Lung (tissue), 12 donors: ENCODE results near the gene ASIC4. TPM values are rescaled to one million over a fixed set of nuclear protein-coding genes. Genes with fewer than 3 reads are reported as not detected.

Experiments used
- ATAC-seq: fragments of 200-7000 bp; cut with Tn5 transposase; one replicate; pipeline ENCODE4 v1.9.1; 2020; ENCODE audit warnings: moderate number of reproducible peaks; ENCODE audit not compliant: insufficient read depth, low FRiP score
- DNase-seq, 3 donors: peaks; one replicate each; pipeline ENCODE4 v3.0.0-alpha.2; 2013 to 2017
- H3K27ac ChIP-seq, 2 donors: one replicate each; pipeline ENCODE4 v1.5.1; 2013; ENCODE audit warnings: mild to moderate bottlenecking in 2 of 2, moderate library complexity in 2 of 2, control low read depth in 1 of 2, inconsistent platforms in 1 of 2, low read depth in 1 of 2, low read length in 1 of 2
- H3K27me3 ChIP-seq, 3 donors: one replicate each; pipeline ENCODE4 v1.5.1; 2013; ENCODE audit warnings: low read length in 2 of 3; ENCODE audit not compliant: control insufficient read depth in 3 of 3, insufficient read depth in 3 of 3
- H3K36me3 ChIP-seq, 4 donors: one replicate each; pipeline ENCODE4 v1.5.1; 2013; ENCODE audit warnings: low read length in 4 of 4, mild to moderate bottlenecking in 1 of 4, moderate library complexity in 1 of 4; ENCODE audit not compliant: control insufficient read depth in 4 of 4, insufficient read depth in 4 of 4
- H3K4me1 ChIP-seq, 5 donors: one replicate each; pipeline ENCODE4 v1.5.1; 2013; ENCODE audit warnings: low read length in 5 of 5, mild to moderate bottlenecking in 2 of 5, moderate library complexity in 1 of 5; ENCODE audit not compliant: control insufficient read depth in 5 of 5, insufficient read depth in 5 of 5
- H3K4me3 ChIP-seq: one replicate; pipeline ENCODE4 v1.5.1; 2013; ENCODE audit warnings: mild to moderate bottlenecking, control low read depth, moderate library complexity
- H3K9ac ChIP-seq, 2 donors: one replicate each; pipeline ENCODE4 v1.5.1; 2013; ENCODE audit warnings: low read length in 2 of 2, control low read depth in 1 of 2; ENCODE audit not compliant: insufficient read depth in 1 of 2
- H3K9me3 ChIP-seq, 4 donors: one replicate each; pipeline ENCODE4 v1.5.1; 2013; ENCODE audit warnings: low read length in 3 of 4, mild to moderate bottlenecking in 1 of 4, moderate library complexity in 1 of 4; ENCODE audit not compliant: control insufficient read depth in 4 of 4, insufficient read depth in 3 of 4
- CTCF ChIP-seq: IDR thresholded peaks from 2 replicates; pipeline ENCODE4 v1.5.1; 2012; ENCODE audit warnings: mild to moderate bottlenecking; ENCODE audit errors: control extremely low read depth, extremely low read depth
- WGBS, 2 donors: extraction: QIAGEN DNeasy Blood & Tissue Kit; methylation state at CpG; one replicate each; pipeline ENCODE4 v1.1.7; 2013; 5-methylcytosine and 5-hydroxymethylcytosine counted together
- polyA plus RNA-seq, 2 donors: library from polyadenylated mRNA; stranded (reverse); fragments of 200-250 nt; gene quantifications; one replicate each; pipeline ENCODE4 v1.2.1, GENCODE V29; 2013
- total RNA-seq, 2 donors: library from RNA; depleted of rRNA in 1 of 2; stranded (reverse); fragments of >200 nt in 1 of 2; gene quantifications; one replicate each; pipeline ENCODE4 v1.2.1, GENCODE V29; 2014 to 2021
- donor health status: control.
- donor health status: control.
- donor health status: Bipolar disorder and iron deficiency.
- donor health status: healthy.
- donor health status: DM: yes; HTN: yes; CAD: no.

ASIC4 gene
- total and polyA plus RNA-seq, 4 donors: 0.02 to 0.43 (median 0.14) TPM

GRCh38 chr2:219537657-219538488 is 23.6 kb downstream of the ASIC4 start:
- WGBS, 2 donors: 52 to 64% methylated on average over 11 to 14 of the region's 15 CpGs
- no peak overlapping the region for H3K27ac ChIP-seq

GRCh38 chr2:219538504-219538951 is 24.2 kb downstream of the ASIC4 start:
- WGBS, 2 donors: 69 to 75% methylated on average over 6 of the region's 6 CpGs
- Histone ChIP-seq H3K4me3 (no peak overlapping the region), H3K9ac (no peak overlapping the region), H3K9me3 (no peaks in the 10 kb centered on the region), H3K4me1 (peaks cover 0 to 45% (median 6%) of the 10 kb centered on the region in 5 donors), H3K27me3 (no peaks in the 10 kb centered on the region), H3K36me3 (peaks cover 3 to 13% (median 12%) of the 10 kb centered on the region in 4 donors), H3K27ac (no peak overlapping the region)
- ATAC-seq (no peak), DNase-seq (peak; percentile 87 to 92 (median 89))
- no peak for TF ChIP-seq CTCF

More at GRCh38 chr2:219537657-219538488, 23.6 kb downstream of the ASIC4 start:
- Histone ChIP-seq H3K9ac (no peak overlapping the region), H3K27me3 (no peaks in the 10 kb centered on the region), H3K36me3 (peaks cover 3 to 13% (median 12%) of the 10 kb centered on the region in 4 donors), H3K4me3 (no peak overlapping the region), H3K4me1 (peaks cover 0 to 42% (median 6%) of the 10 kb centered on the region in 5 donors), H3K9me3 (no peaks in the 10 kb centered on the region)
- ATAC-seq (no peak), DNase-seq (peak in 2 of 3 donors; percentile 74 to 78)
- TF ChIP-seq CTCF: no peak

- peaks cover 3 to 13% (median 12%) of the 10 kb centered on the region in 4 donors for H3K36me3 ChIP-seq
- no peaks in the 10 kb centered on the region for H3K9me3 ChIP-seq
- TF ChIP-seq CTCF: no peak
- H3K4me1 ChIP-seq: peaks cover 0 to 47% (median 8%) of the 10 kb centered on the region in 5 donors
- DNase-seq (no peak), ATAC-seq (no peak)
- H3K27ac ChIP-seq: no peak overlapping the region
- H3K9ac ChIP-seq: no peak overlapping the region
- 91 to 93% methylated on average over 32 of the region's 32 CpGs for WGBS, 2 donors
- H3K4me3 ChIP-seq: no peak overlapping the region
- no peaks in the 10 kb centered on the region for H3K27me3 ChIP-seq
These were observed 24.9 kb downstream of the ASIC4 start for GRCh38 chr2:219538956-219539788.
